ENCODE measurements around the gene AK3. TPM values are rescaled to one million over a fixed set of nuclear protein-coding genes. Genes with fewer than 3 reads are reported as not detected.

AK3 gene
- total RNA-seq, 1 donor from 2014 or later = 40.4 TPM

DNA sequence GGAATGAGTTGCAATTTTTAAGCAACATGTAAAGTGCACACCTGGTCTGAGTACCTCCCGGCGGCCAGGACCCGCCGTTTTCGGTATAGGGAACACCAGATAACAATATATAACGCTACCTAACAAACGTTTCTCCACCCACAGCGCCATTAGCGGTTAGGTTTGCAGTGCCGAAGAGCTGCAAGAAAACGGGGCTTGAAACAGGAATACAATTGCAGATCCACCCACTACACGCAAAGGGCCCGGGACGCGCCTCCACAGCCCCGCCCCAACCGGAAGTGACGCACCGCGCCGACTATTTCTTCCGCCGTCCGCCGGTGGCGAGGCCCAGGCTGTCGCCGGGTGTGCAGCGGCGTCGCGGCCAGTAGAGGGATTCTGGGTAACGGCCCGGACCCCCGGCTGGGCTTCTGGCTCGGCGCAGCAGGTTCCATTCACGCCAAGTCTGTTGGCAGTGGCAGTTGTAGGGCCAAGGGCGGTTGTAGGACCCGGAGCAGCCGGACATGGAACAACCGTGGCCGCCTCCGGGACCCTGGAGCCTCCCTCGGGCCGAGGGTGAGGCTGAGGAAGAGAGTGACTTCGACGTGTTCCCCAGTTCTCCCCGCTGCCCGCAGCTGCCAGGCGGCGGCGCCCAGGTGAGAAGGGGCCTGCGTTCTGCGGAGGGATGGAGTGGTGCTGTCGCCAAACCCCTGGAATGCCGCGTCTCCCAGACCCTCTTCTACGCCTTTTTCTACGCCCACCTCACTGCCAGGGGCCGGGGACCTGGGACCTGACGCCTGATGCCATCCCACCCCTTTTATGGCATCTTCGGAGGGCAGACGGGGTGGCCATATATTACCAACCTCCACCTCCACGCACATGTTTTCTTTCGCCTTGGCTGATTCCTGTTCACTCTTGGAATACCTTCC, 61.5 kb downstream of the AK3 start, which contains the start of gene CDC37L1:
TSS of gene CDC37L1 (plus strand) at position 302 of the 905 bp plus-strand sequence. CDS start at position 501, 199 bp downstream.
- H3K9me3 ChIP-seq = no peaks in the 10 kb centered on the region
- H3K36me3 ChIP-seq = no peaks in the 10 kb centered on the region
- peak within 1 kb of the TSS; percentile 96 for H3K27ac ChIP-seq
- TF ChIP-seq, protein P1, sequence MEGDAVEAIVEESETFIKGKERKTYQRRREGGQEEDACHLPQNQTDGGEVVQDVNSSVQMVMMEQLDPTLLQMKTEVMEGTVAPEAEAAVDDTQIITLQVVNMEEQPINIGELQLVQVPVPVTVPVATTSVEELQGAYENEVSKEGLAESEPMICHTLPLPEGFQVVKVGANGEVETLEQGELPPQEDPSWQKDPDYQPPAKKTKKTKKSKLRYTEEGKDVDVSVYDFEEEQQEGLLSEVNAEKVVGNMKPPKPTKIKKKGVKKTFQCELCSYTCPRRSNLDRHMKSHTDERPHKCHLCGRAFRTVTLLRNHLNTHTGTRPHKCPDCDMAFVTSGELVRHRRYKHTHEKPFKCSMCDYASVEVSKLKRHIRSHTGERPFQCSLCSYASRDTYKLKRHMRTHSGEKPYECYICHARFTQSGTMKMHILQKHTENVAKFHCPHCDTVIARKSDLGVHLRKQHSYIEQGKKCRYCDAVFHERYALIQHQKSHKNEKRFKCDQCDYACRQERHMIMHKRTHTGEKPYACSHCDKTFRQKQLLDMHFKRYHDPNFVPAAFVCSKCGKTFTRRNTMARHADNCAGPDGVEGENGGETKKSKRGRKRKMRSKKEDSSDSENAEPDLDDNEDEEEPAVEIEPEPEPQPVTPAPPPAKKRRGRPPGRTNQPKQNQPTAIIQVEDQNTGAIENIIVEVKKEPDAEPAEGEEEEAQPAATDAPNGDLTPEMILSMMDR (IDR thresholded peaks at IDR 0.05) = peak; percentile 83
- H3K4me3 ChIP-seq = peak within 1 kb of the TSS; percentile 81
- intact Hi-C loops (cut with DNase I) = loop anchor here (10.0 kb wide), 1 partner anchor 55 kb away; no protein-coding TSS in a partner anchor
- H3K4me1 ChIP-seq = peaks cover 21% of the 10 kb centered on the region
- ATAC-seq (peak; percentile 99 to 100), DNase-seq (peak; percentile 98)
- no peaks in the 10 kb centered on the region for H3K27me3 ChIP-seq (ENCODE audit: low read depth)

DNA sequence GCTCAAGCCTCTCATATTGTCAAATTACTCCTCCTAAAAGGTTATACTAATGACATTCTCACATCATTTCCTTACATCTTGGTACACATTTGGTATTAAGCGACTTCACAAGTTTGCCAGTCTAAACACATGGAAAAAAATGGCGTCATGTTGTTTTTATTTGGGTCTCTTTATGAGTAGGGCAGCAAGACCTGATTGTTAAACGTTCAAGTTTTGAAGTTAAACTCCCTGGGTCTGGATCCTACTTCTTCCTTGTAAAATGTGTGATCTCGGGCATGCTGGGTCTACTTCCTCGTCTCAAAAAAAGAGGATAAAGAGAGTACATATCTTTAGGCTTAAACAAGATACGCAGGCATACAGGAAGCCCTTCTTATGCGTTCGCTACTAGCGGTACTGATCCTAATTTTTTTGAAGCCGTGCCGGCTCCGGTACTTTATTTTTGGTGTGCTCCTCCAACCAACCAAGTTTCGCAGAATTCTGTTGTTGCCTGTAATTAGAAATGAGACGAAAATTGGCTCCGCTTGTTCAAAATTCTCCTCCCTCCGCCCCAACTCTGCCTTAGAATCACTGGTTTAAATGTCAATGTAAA, 62.2 kb downstream of the AK3 start:
- Histone ChIP-seq H3K9me3 (no peaks in the 10 kb centered on the region), H3K27ac (peak overlapping the region; percentile 96), H3K4me3 (peak overlapping the region; percentile 81), H3K36me3 (no peaks in the 10 kb centered on the region), H3K27me3 (ENCODE audit: low read depth) (no peaks in the 10 kb centered on the region), H3K4me1 (peaks cover 21% of the 10 kb centered on the region)
- DNase-seq (no peak), ATAC-seq (peak in 1 of 2 donors; percentile 28)
- intact Hi-C loops (cut with DNase I) = loop anchor here (10.0 kb wide), 1 partner anchor 56 kb away; no protein-coding TSS in a partner anchor
- TF ChIP-seq, protein P1 (IDR thresholded peaks at IDR 0.05) = no peak

DNA sequence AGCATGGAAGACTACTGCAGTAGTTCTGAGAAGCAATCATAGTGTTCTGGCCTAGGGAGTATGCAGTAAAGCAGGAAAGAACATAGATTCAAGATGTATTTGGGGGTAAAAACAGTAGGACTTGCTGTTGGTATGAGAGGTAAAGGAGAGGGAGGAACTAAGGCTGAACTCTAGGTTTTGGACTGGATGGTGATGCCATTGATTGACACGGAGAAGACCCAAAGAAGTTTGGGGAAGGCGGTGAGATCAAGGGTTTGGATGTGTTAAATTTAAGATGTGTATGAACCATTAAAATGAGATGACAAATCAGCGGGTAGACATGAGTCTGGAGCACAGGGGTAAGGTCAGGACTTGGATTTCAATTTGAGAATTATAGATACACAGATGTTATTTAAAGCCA, 63.6 kb downstream of the AK3 start:
- no peak for ATAC-seq
- intact Hi-C loops (cut with DNase I) = loop anchor here (10.0 kb wide), 1 partner anchor 57 kb away; no protein-coding TSS in a partner anchor
- DNase-seq = no peak
- Histone ChIP-seq H3K36me3 (no peaks in the 10 kb centered on the region), H3K27me3 (ENCODE audit: low read depth) (no peaks in the 10 kb centered on the region), H3K4me1 (peaks cover 19% of the 10 kb centered on the region), H3K9me3 (no peaks in the 10 kb centered on the region), H3K4me3 (no peak overlapping the region), H3K27ac (peak overlapping the region; percentile 57)
- TF ChIP-seq, protein P1 (IDR thresholded peaks at IDR 0.05) = no peak

DNA sequence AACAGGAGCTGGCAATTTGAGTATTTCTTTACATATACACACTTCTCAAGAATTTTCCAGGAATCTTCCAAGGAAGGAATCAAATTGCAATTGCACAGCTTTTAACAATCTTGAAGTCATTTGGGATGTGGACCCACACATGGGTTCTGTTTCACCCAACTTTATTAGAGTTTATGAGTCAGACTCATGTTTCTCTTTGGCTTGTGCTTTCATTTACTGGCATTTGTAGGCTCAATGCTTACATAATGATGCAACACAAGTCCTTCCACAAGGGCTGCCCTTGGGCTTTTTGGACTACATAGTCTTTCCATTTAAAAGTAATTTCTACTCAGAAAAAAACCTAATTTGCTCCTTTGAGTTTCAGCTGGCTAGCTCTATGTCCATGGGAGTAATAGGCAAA, 66.2 kb downstream of the AK3 start:
- Histone ChIP-seq H3K27me3 (ENCODE audit: low read depth) (no peaks in the 10 kb centered on the region), H3K4me1 (peaks cover 5% of the 10 kb centered on the region), H3K9me3 (no peaks in the 10 kb centered on the region), H3K4me3 (no peak overlapping the region), H3K27ac (no peak overlapping the region), H3K36me3 (no peaks in the 10 kb centered on the region)
- DNase-seq = no peak
- ATAC-seq = peak in 1 of 2 donors; percentile 3
- TF ChIP-seq, protein P1 (IDR thresholded peaks at IDR 0.05) = no peak
- intact Hi-C loops (cut with DNase I) = loop anchor here (10.0 kb wide), 1 partner anchor 60 kb away; no protein-coding TSS in a partner anchor

DNA sequence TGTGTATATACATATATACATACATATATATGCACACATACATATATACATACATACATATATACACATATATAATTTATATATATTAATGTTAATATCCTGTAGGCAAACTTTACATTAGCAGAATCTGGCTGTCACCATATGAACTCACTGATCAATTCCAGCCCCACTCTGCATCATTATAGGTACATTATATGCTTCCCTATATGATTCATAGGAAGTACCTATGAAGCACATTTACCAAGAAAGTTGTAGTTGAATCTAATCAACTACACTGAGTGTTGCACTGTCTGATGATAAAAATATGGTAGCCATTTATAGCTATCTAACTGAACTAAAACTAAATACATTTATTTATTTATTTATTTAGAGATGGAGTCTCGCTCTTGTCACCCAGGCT, 69.3 kb downstream of the AK3 start:
- intact Hi-C loops (cut with DNase I) = loop anchor here (10.0 kb wide), 1 partner anchor 63 kb away; no protein-coding TSS in a partner anchor
- no peaks in the 10 kb centered on the region for H3K36me3 ChIP-seq
- H3K27me3 ChIP-seq (ENCODE audit: low read depth) = no peaks in the 10 kb centered on the region
- H3K27ac ChIP-seq = no peak overlapping the region
- ATAC-seq (no peak), DNase-seq (no peak)
- no peaks in the 10 kb centered on the region for H3K4me1 ChIP-seq
- H3K9me3 ChIP-seq = no peaks in the 10 kb centered on the region
- no peak overlapping the region for H3K4me3 ChIP-seq
- TF ChIP-seq, protein P1 (IDR thresholded peaks at IDR 0.05) = no peak

Data from lower lobe of right lung (tissue), 2 donors.